ENCODE measurements around the gene HS2ST1. TPM values are rescaled to one million over a fixed set of nuclear protein-coding genes. Genes with fewer than 3 reads are reported as not detected.
"Not testable (repeated sequence)": the region's sequence is repeated elsewhere in the genome, so short reads cannot be mapped to it uniquely, and the experiment has no call there.

HS2ST1 gene
- total RNA-seq, 1 donor from 2014 or later = 19.0 TPM

- no peak overlapping the region for H3K4me3 ChIP-seq (ENCODE audit: low read depth, low read length)
- no peaks in the 10 kb centered on the region for H3K36me3 ChIP-seq (ENCODE audit: control insufficient read depth, insufficient read depth, low read length)
- no peak for DNase-seq (ENCODE audit: low read depth)
- TF ChIP-seq CTCF (IDR thresholded peaks at IDR 0.05; ENCODE audit: insufficient read depth, low read length, severe bottlenecking) = no peak
- H3K27me3 ChIP-seq (ENCODE audit: control insufficient read depth, insufficient read depth, low read length) = no peaks in the 10 kb centered on the region
- FAIRE-seq = no peak
Observed at GRCh38 chr1:86872086-86872485, 42.3 kb upstream of the HS2ST1 start.

- Histone ChIP-seq H3K4me3 (ENCODE audit: low read depth, low read length) (no peak overlapping the region), H3K27me3 (ENCODE audit: control insufficient read depth, insufficient read depth, low read length) (no peaks in the 10 kb centered on the region), H3K36me3 (ENCODE audit: control insufficient read depth, insufficient read depth, low read length) (no peaks in the 10 kb centered on the region)
- FAIRE-seq (no peak), DNase-seq (ENCODE audit: low read depth) (no peak)
- no peak for TF ChIP-seq CTCF (IDR thresholded peaks at IDR 0.05; ENCODE audit: insufficient read depth, low read length, severe bottlenecking)
Observed at GRCh38 chr1:86875722-86876121, 38.7 kb upstream of the HS2ST1 start.

- peaks cover 1% of the 10 kb centered on the region for H3K36me3 ChIP-seq (ENCODE audit: control insufficient read depth, insufficient read depth, low read length)
- DNase-seq (ENCODE audit: low read depth) (no peak), FAIRE-seq (no peak)
- TF ChIP-seq CTCF (IDR thresholded peaks at IDR 0.05; ENCODE audit: insufficient read depth, low read length, severe bottlenecking) = no peak
- no peak overlapping the region for H3K4me3 ChIP-seq (ENCODE audit: low read depth, low read length)
- no peaks in the 10 kb centered on the region for H3K27me3 ChIP-seq (ENCODE audit: control insufficient read depth, insufficient read depth, low read length)
Observed at GRCh38 chr1:86887479-86888162, 26.8 kb upstream of the HS2ST1 start.

- TF ChIP-seq CTCF (IDR thresholded peaks at IDR 0.05; ENCODE audit: insufficient read depth, low read length, severe bottlenecking) = no peak
- Histone ChIP-seq H3K27me3 (ENCODE audit: control insufficient read depth, insufficient read depth, low read length) (no peaks in the 10 kb centered on the region), H3K36me3 (ENCODE audit: control insufficient read depth, insufficient read depth, low read length) (peaks cover 1% of the 10 kb centered on the region), H3K4me3 (ENCODE audit: low read depth, low read length) (no peak overlapping the region)
- DNase-seq (ENCODE audit: low read depth) (no peak), FAIRE-seq (no peak)
Observed at GRCh38 chr1:86888327-86888726, 26.1 kb upstream of the HS2ST1 start.

- not testable (repeated sequence) for H3K27me3 ChIP-seq (ENCODE audit: control insufficient read depth, insufficient read depth, low read length); DNase-seq (ENCODE audit: low read depth); FAIRE-seq; H3K4me3 ChIP-seq (ENCODE audit: low read depth, low read length); H3K36me3 ChIP-seq (ENCODE audit: control insufficient read depth, insufficient read depth, low read length)
Observed at GRCh38 chr1:86899401-86899800, 15.0 kb upstream of the HS2ST1 start.

GRCh38 chr1:86905875-86906274 lies 8.6 kb upstream of the HS2ST1 start:
- DNase-seq (ENCODE audit: low read depth) = no peak
- H3K36me3 ChIP-seq (ENCODE audit: control insufficient read depth, insufficient read depth, low read length) = peaks cover 3% of the 10 kb centered on the region
- FAIRE-seq = no peak
- no peak overlapping the region for H3K4me3 ChIP-seq (ENCODE audit: low read depth, low read length)
- TF ChIP-seq CTCF (IDR thresholded peaks at IDR 0.05; ENCODE audit: insufficient read depth, low read length, severe bottlenecking) = no peak
- H3K27me3 ChIP-seq (ENCODE audit: control insufficient read depth, insufficient read depth, low read length) = no peaks in the 10 kb centered on the region
